Neuronal stem cell (in vitro differentiated cells): ENCODE results near the gene PLEKHA4.
A peak's percentile ranks its signal among the peaks of the same experiment; 100 is the strongest.
"Not testable (repeated sequence)": the region's sequence is repeated elsewhere in the genome, so short reads cannot be mapped to it uniquely, and the experiment has no call there.

Experiments
- DNase-seq: peaks from one replicate; pipeline ENCODE4 v3.0.0-alpha.2; 2013; ENCODE audit warnings: low spot score
- H2AFZ ChIP-seq: one replicate; pipeline ENCODE4 v1.6.1; 2013; ENCODE audit warnings: mild to moderate bottlenecking, low read length, inconsistent platforms
- H2AK5ac ChIP-seq: 2 replicates; pipeline ENCODE4 v1.6.1; 2013; ENCODE audit warnings: low read depth, mild to moderate bottlenecking, inconsistent platforms, low read length, moderate library complexity, mixed read lengths
- H2BK120ac ChIP-seq: 2 replicates; pipeline ENCODE4 v1.6.1; 2013; ENCODE audit warnings: low read depth, mild to moderate bottlenecking, inconsistent platforms, low read length, moderate library complexity, mixed read lengths
- H2BK12ac ChIP-seq: one replicate; pipeline ENCODE4 v1.6.1; 2013; ENCODE audit warnings: low read length, inconsistent platforms
- H2BK15ac ChIP-seq: 2 replicates; pipeline ENCODE4 v1.6.1; 2013; ENCODE audit warnings: mild to moderate bottlenecking, low read length, inconsistent platforms, mixed read lengths
- H2BK5ac ChIP-seq: one replicate; pipeline ENCODE4 v1.6.1; 2013; ENCODE audit warnings: inconsistent platforms, mild to moderate bottlenecking, low read length, moderate library complexity
- H3K14ac ChIP-seq: one replicate; pipeline ENCODE4 v1.6.1; 2013; ENCODE audit warnings: low read length, inconsistent platforms
- H3K18ac ChIP-seq: 2 replicates; pipeline ENCODE4 v1.6.1; 2013; ENCODE audit warnings: low read length, inconsistent platforms
- H3K23ac ChIP-seq: 2 replicates; pipeline ENCODE4 v1.6.1; 2013; ENCODE audit warnings: low read depth, mild to moderate bottlenecking, mixed read lengths, low read length, inconsistent platforms; ENCODE audit not compliant: poor library complexity
- H3K27ac ChIP-seq: replicated peaks from 3 replicates; pipeline ENCODE4 v1.5.1; 2013; ENCODE audit warnings: low read length, inconsistent platforms
- H3K27me3 ChIP-seq, 3 experiments: 2 replicates each; pipeline ENCODE4 v1.6.1; 2013; ENCODE audit warnings: low read length in 3 of 3, mild to moderate bottlenecking in 2 of 3, inconsistent platforms in 1 of 3, low read depth in 1 of 3, mixed read lengths in 1 of 3, moderate library complexity in 1 of 3; ENCODE audit not compliant: control insufficient read depth in 3 of 3, insufficient read depth in 3 of 3
- H3K36me3 ChIP-seq, 2 donors: replicated peaks in 1 of 2; 2 replicates each; pipeline ENCODE4 v1.6.1; 2013; ENCODE audit warnings: low read length in 2 of 2; ENCODE audit not compliant: control insufficient read depth in 2 of 2, insufficient read depth in 2 of 2
- H3K4ac ChIP-seq: 2 replicates; pipeline ENCODE4 v1.6.1; 2013; ENCODE audit warnings: inconsistent platforms, mild to moderate bottlenecking, low read length, moderate library complexity
- H3K4me1 ChIP-seq, 2 donors: 1 replicate in 1 of 2; 2 replicates in 1 of 2; pipeline ENCODE4 v1.6.1; 2013; ENCODE audit warnings: low read length in 2 of 2, low read depth in 1 of 2; ENCODE audit not compliant: control insufficient read depth in 2 of 2, insufficient read depth in 1 of 2
- H3K4me2 ChIP-seq: one replicate; pipeline ENCODE4 v1.6.1; 2013; ENCODE audit warnings: mild to moderate bottlenecking, low read length, inconsistent platforms; ENCODE audit not compliant: insufficient read depth, poor library complexity, severe bottlenecking
- H3K4me3 ChIP-seq, 2 donors: 2 replicates each; pipeline ENCODE4 v1.5.1; 2013; ENCODE audit warnings: low read length in 2 of 2, mild to moderate bottlenecking in 2 of 2, inconsistent platforms in 1 of 2, moderate library complexity in 1 of 2
- H3K79me1 ChIP-seq: one replicate; pipeline ENCODE4 v1.6.1; 2013; ENCODE audit warnings: low read depth, mild to moderate bottlenecking, inconsistent platforms, low read length, moderate library complexity
- H3K9ac ChIP-seq: one replicate; pipeline ENCODE4 v1.6.1; 2013; ENCODE audit warnings: mild to moderate bottlenecking, low read depth, low read length, inconsistent platforms; ENCODE audit not compliant: poor library complexity
- H3K9me3 ChIP-seq, 2 donors: replicated peaks in 1 of 2; 2 replicates each; pipeline versions ENCODE3 to v1.6.1; 2013; ENCODE audit warnings: low read length in 2 of 2, mild to moderate bottlenecking in 2 of 2, inconsistent platforms in 1 of 2, low read depth in 1 of 2, mixed read lengths in 1 of 2, moderate library complexity in 1 of 2; ENCODE audit not compliant: control insufficient read depth in 2 of 2, insufficient read depth in 1 of 2
- H4K8ac ChIP-seq: one replicate; pipeline ENCODE4 v1.6.1; 2013; ENCODE audit warnings: low read depth, mild to moderate bottlenecking, inconsistent platforms, low read length, moderate library complexity
- H4K91ac ChIP-seq: one replicate; pipeline ENCODE4 v1.6.1; 2013; ENCODE audit warnings: low read length, low read depth, mild to moderate bottlenecking, inconsistent platforms; ENCODE audit not compliant: poor library complexity
- WGBS, 2 donors: extraction: QIAGEN DNeasy Blood & Tissue Kit; methylation state at CpG; one replicate each; pipeline ENCODE4 v1.1.7; 2013; ENCODE audit warnings: missing lambda C conversion rate in 2 of 2, mixed read lengths in 1 of 2; ENCODE audit not compliant: insufficient read length in 2 of 2, insufficient replicate concordance in 1 of 2; ENCODE audit errors: extremely low coverage in 2 of 2; 5-methylcytosine and 5-hydroxymethylcytosine counted together

Gene PLEKHA4

GRCh38 chr19:48854103-48854502 is 14.3 kb downstream of the PLEKHA4 start:
- H4K8ac ChIP-seq = no peak overlapping the region
- H3K36me3 ChIP-seq = peaks cover 0 to 41% of the 10 kb centered on the region in 2 donors
- H3K14ac ChIP-seq = no peak overlapping the region
- no peak overlapping the region for H3K23ac ChIP-seq
- no peak overlapping the region for H3K18ac ChIP-seq
- no peaks in the 10 kb centered on the region for H3K27me3 ChIP-seq
- H3K27ac ChIP-seq = no peak overlapping the region
- H2BK15ac ChIP-seq = no peak overlapping the region
- H3K9ac ChIP-seq = no peak overlapping the region
- H3K79me1 ChIP-seq = no peaks in the 10 kb centered on the region
- peak overlapping the region; percentile 89 for H2AK5ac ChIP-seq
- no peak overlapping the region for H4K91ac ChIP-seq
- no peak overlapping the region for H3K4ac ChIP-seq
- peaks cover 0 to 8% of the 10 kb centered on the region in 2 donors for H3K4me1 ChIP-seq
- H2BK5ac ChIP-seq = no peak overlapping the region
- H3K4me2 ChIP-seq = no peak overlapping the region
- H2BK120ac ChIP-seq = no peak overlapping the region
- H3K9me3 ChIP-seq = no peaks in the 10 kb centered on the region
- H2BK12ac ChIP-seq = no peak overlapping the region
- no CpG with 5 or more reads among the region's 7 CpGs for WGBS, 2 donors
- H3K4me3 ChIP-seq = no peak overlapping the region
- H2AFZ ChIP-seq = no peak overlapping the region
- no peak for DNase-seq

DNA sequence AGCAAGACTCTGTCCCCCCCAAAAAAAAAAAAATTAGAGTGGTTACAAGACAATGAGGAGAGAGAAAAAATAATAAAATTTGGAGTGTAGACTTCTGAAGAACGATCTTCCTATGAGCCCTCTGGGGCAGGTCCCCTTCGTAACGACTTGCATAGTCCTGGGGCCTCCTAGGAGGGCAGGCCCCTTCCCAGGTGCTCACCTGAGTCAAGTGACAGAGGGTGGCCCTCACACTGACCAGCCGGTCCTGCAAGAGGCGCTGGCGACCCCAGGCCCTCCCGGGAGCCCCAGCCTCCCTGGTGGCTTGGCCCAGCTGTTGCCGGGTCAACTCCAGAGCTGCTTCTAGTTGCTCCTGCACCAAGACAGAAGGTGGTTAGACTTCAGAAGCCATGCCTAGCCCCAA is 14.9 kb downstream of the PLEKHA4 start:
- Histone ChIP-seq H3K23ac (no peak overlapping the region), H3K79me1 (no peaks in the 10 kb centered on the region), H3K4ac (no peak overlapping the region), H3K36me3 (peaks cover 0 to 39% of the 10 kb centered on the region in 2 donors), H4K91ac (no peak overlapping the region), H2AK5ac (peak overlapping the region; percentile 89), H3K27me3 (no peaks in the 10 kb centered on the region), H3K4me3 (no peak overlapping the region), H2BK12ac (no peak overlapping the region), H2AFZ (no peak overlapping the region), H4K8ac (no peak overlapping the region), H2BK5ac (no peak overlapping the region), H2BK15ac (no peak overlapping the region), H3K9ac (no peak overlapping the region), H3K27ac (no peak overlapping the region), H3K18ac (no peak overlapping the region), H2BK120ac (no peak overlapping the region), H3K4me1 (peaks cover 0 to 8% of the 10 kb centered on the region in 2 donors), H3K14ac (no peak overlapping the region), H3K9me3 (no peaks in the 10 kb centered on the region), H3K4me2 (no peak overlapping the region)
- no CpG with 5 or more reads among the region's 8 CpGs for WGBS, 2 donors
- no peak for DNase-seq

DNA sequence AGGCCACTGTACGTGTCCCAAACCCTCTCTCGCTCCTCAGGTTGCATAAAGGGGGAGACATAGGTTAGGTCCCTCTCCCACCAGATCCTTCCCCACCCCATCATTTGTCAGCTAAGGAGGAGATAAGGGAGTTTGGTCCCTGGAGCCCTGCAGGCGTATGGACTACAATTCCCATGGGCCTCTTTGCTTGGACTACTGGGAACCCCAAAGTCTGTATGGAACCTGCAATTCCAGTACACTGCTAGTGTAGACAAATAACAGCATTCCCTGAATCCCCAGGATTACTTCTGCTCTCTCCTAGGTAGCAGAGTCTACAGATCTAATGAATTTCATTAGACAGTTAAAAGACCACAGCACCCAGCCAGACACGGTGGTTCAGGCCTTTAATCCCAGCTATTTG is 16.1 kb downstream of the PLEKHA4 start:
- Histone ChIP-seq H3K14ac (no peak overlapping the region), H3K4ac (no peak overlapping the region), H3K36me3 (peaks cover 0 to 39% of the 10 kb centered on the region in 2 donors), H3K18ac (no peak overlapping the region), H4K91ac (no peak overlapping the region), H3K4me1 (peaks cover 0 to 4% of the 10 kb centered on the region in 2 donors), H2BK5ac (no peak overlapping the region), H3K4me3 (no peak overlapping the region), H3K4me2 (no peak overlapping the region), H3K79me1 (no peaks in the 10 kb centered on the region), H2BK120ac (no peak overlapping the region), H2BK12ac (no peak overlapping the region), H4K8ac (no peak overlapping the region), H3K9ac (no peak overlapping the region), H2AFZ (no peak overlapping the region), H3K27me3 (no peaks in the 10 kb centered on the region), H3K9me3 (no peaks in the 10 kb centered on the region), H2AK5ac (no peak overlapping the region), H3K23ac (no peak overlapping the region), H3K27ac (no peak overlapping the region), H2BK15ac (no peak overlapping the region)
- DNase-seq = no peak
- no CpG with 5 or more reads among the region's 4 CpGs for WGBS, 2 donors

DNA sequence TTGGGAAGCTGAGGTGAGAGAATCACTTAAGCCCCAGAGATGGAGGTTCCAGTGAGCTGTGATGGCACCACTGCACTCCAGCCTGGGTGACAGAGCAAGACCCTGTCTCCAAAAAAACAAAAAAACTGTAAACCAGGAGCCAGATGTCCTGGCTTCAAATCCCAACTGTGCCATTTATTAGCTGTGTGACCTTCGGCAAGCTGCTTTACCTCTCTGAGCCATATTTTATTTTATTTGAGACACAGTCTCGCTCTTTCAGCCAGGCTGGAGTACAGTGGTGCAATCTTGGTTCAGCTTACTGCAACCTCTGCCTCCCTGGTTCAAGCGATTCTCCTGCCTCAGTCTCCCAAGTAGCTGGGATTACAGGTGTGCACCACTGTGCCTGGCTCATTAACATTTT is 21.8 kb downstream of the PLEKHA4 start:
- not testable (repeated sequence) for H3K4me3 ChIP-seq, H3K23ac ChIP-seq, H3K4me1 ChIP-seq, H3K79me1 ChIP-seq, H3K27me3 ChIP-seq, H3K18ac ChIP-seq, H2BK5ac ChIP-seq, H3K9me3 ChIP-seq, H2BK120ac ChIP-seq, DNase-seq, H3K4me2 ChIP-seq, H3K9ac ChIP-seq, H2AFZ ChIP-seq, H3K27ac ChIP-seq, H4K8ac ChIP-seq, H4K91ac ChIP-seq, H3K14ac ChIP-seq, H2AK5ac ChIP-seq, H2BK15ac ChIP-seq, H3K4ac ChIP-seq, H2BK12ac ChIP-seq
- WGBS, 2 donors = no CpG with 5 or more reads among the region's 3 CpGs
- peaks cover 9 to 39% of the 10 kb centered on the region in 2 donors for H3K36me3 ChIP-seq
